Mucosa of descending colon (tissue), 3 donors: Measurements from ENCODE around the gene DENND1A. TPM values are rescaled to one million over a fixed set of nuclear protein-coding genes. Genes with fewer than 3 reads are reported as not detected.
"Not testable (repeated sequence)": the region's sequence is repeated elsewhere in the genome, so short reads cannot be mapped to it uniquely, and the experiment has no call there.

Source experiments
- ATAC-seq: fragments of 200-7000 bp; cut with Tn5 transposase; one replicate; pipeline ENCODE4 v1.9.1; 2020; ENCODE audit warnings: mild to moderate bottlenecking, moderate library complexity
- DNase-seq, 3 donors: peaks; one replicate each; pipeline ENCODE4 v3.0.0-alpha.2; 2020
- H3K36me3 ChIP-seq: fragments of 200-600 bp; one replicate; pipeline ENCODE4 v1.8.0; 2021; ENCODE audit warnings: low read depth, mild to moderate bottlenecking
- H3K4me1 ChIP-seq: fragments of 200-600 bp; one replicate; pipeline ENCODE4 v1.8.0; 2021; ENCODE audit warnings: low read depth, mild to moderate bottlenecking
- H3K4me3 ChIP-seq: fragments of 200-600 bp; one replicate; pipeline ENCODE4 v1.8.0; 2021; ENCODE audit warnings: mild to moderate bottlenecking
- H3K9me3 ChIP-seq: fragments of 200-600 bp; one replicate; pipeline ENCODE4 v1.8.0; 2021; ENCODE audit warnings: mild to moderate bottlenecking
- CTCF ChIP-seq: fragments of 200-600 bp; IDR thresholded peaks from one replicate; pipeline ENCODE4 v1.8.0; 2022; ENCODE audit warnings: antibody characterized with exemption, mild to moderate bottlenecking
- intact Hi-C, 2 donors: fragments of 100-400 bp; cut with DNase I in 1 of 2; cut with micrococcal nuclease in 1 of 2; formaldehyde crosslinking; loops; one replicate each; pipeline versions ENCODE4 v1.11.0 to v1.11.1; 2022; cut with DNase I, micrococcal nuclease
- total RNA-seq, 3 donors: library from RNA; stranded (reverse); fragmentation: NEBNext Ultra II Directional in 2 of 3; extraction: Animal tissue kit (Norgen Biotek cat#: 25700) in 2 of 3; gene quantifications; one replicate each; pipeline versions ENCODE4 v1.2.1 to v1.2.4, GENCODE V29; 2021 to 2023
- donor health status: DM: no; HTN: no; CAD: no; lungs with moderate emphysema.
- donor health status: DM: no; HTN: no; CAD: no.
- donor health status: DM: no; HTN: yes; CAD: no.

Gene DENND1A
- total RNA-seq, 3 donors from 2014 or later, result 32.8 to 50.0 (median 35.1) TPM

- intact Hi-C loops, result no loop called here
- Histone ChIP-seq H3K4me3 (no peak overlapping the region), H3K9me3 (no peaks in the 10 kb centered on the region), H3K36me3 (no peaks in the 10 kb centered on the region), H3K4me1 (no peaks in the 10 kb centered on the region)
- ATAC-seq, result peak; percentile 58
- no peak for DNase-seq
- no peak for TF ChIP-seq CTCF
These were observed 113.0 kb downstream of the DENND1A start for GRCh38 chr9:123816817-123817472.

- H3K9me3 ChIP-seq, H3K4me3 ChIP-seq, ATAC-seq, H3K4me1 ChIP-seq, intact Hi-C loops, DNase-seq, H3K36me3 ChIP-seq: not testable (repeated sequence)
These were observed 114.1 kb downstream of the DENND1A start for GRCh38 chr9:123815856-123816255.

GRCh38 chr9:123814496-123814895 is 115.4 kb downstream of the DENND1A start:
- no peaks in the 10 kb centered on the region for H3K36me3 ChIP-seq
- ATAC-seq (no peak), DNase-seq (no peak)
- H3K9me3 ChIP-seq, result no peaks in the 10 kb centered on the region
- no peaks in the 10 kb centered on the region for H3K4me1 ChIP-seq
- intact Hi-C loops, result no loop called here
- H3K4me3 ChIP-seq, result no peak overlapping the region
- no peak for TF ChIP-seq CTCF

- DNase-seq (no peak), ATAC-seq (no peak)
- Histone ChIP-seq H3K4me3 (no peak overlapping the region), H3K9me3 (no peaks in the 10 kb centered on the region), H3K4me1 (no peaks in the 10 kb centered on the region), H3K36me3 (no peaks in the 10 kb centered on the region)
- intact Hi-C loops, result no loop called here
- TF ChIP-seq CTCF, result no peak
These were observed 116.9 kb downstream of the DENND1A start for GRCh38 chr9:123812984-123813383.

- ATAC-seq (no peak), DNase-seq (no peak)
- Histone ChIP-seq H3K9me3 (no peaks in the 10 kb centered on the region), H3K4me1 (no peaks in the 10 kb centered on the region), H3K36me3 (no peaks in the 10 kb centered on the region), H3K4me3 (no peak overlapping the region)
- intact Hi-C loops, result no loop called here
- no peak for TF ChIP-seq CTCF
These were observed 122.7 kb downstream of the DENND1A start for GRCh38 chr9:123807251-123807650.

- no peak for TF ChIP-seq CTCF
- DNase-seq (no peak), ATAC-seq (no peak)
- Histone ChIP-seq H3K9me3 (no peaks in the 10 kb centered on the region), H3K36me3 (no peaks in the 10 kb centered on the region), H3K4me3 (no peak overlapping the region), H3K4me1 (no peaks in the 10 kb centered on the region)
- intact Hi-C loops, result no loop called here
These were observed 123.1 kb downstream of the DENND1A start for GRCh38 chr9:123806829-123807228.
